HUES48 (cell line): ENCODE measurements around the gene ZFHX3.

Experiments
- H3K27ac ChIP-seq: one replicate; pipeline ENCODE4 v1.7.0; 2013; ENCODE audit warnings: low read depth, low read length, inconsistent platforms
- H3K27me3 ChIP-seq: 2 replicates; pipeline ENCODE4 v1.6.1; 2013; ENCODE audit warnings: mild to moderate bottlenecking, low read length; ENCODE audit not compliant: control insufficient read depth, insufficient read depth
- H3K36me3 ChIP-seq: 2 replicates; pipeline ENCODE4 v1.6.1; 2013; ENCODE audit warnings: low read length; ENCODE audit not compliant: control insufficient read depth, insufficient read depth
- H3K4me1 ChIP-seq: 2 replicates; pipeline ENCODE4 v1.6.1; 2013; ENCODE audit warnings: mild to moderate bottlenecking, low read length; ENCODE audit not compliant: control insufficient read depth, insufficient read depth
- H3K4me3 ChIP-seq: 2 replicates; pipeline ENCODE4 v1.5.1; 2013; ENCODE audit warnings: mild to moderate bottlenecking, low read depth, low read length
- H3K9ac ChIP-seq: 2 replicates; pipeline ENCODE4 v1.6.1; 2013; ENCODE audit warnings: mild to moderate bottlenecking, low read depth, low read length, moderate library complexity
- H3K9me3 ChIP-seq: 2 replicates; pipeline ENCODE4 v1.6.1; 2013; ENCODE audit warnings: low read length; ENCODE audit not compliant: control insufficient read depth, insufficient read depth

Gene ZFHX3

GRCh38 chr16:72937916-72938794 is 109.8 kb downstream of the ZFHX3 start:
- H3K4me3 ChIP-seq = no peak overlapping the region
- H3K27me3 ChIP-seq = no peaks in the 10 kb centered on the region
- H3K9ac ChIP-seq = no peak overlapping the region
- H3K36me3 ChIP-seq = no peaks in the 10 kb centered on the region
- H3K4me1 ChIP-seq = peaks cover 25% of the 10 kb centered on the region
- no peaks in the 10 kb centered on the region for H3K9me3 ChIP-seq
- H3K27ac ChIP-seq = no peak overlapping the region

GRCh38 chr16:72937360-72937759 is 110.6 kb downstream of the ZFHX3 start:
- Histone ChIP-seq H3K9me3 (no peaks in the 10 kb centered on the region), H3K27me3 (no peaks in the 10 kb centered on the region), H3K9ac (no peak overlapping the region), H3K36me3 (no peaks in the 10 kb centered on the region), H3K27ac (no peak overlapping the region), H3K4me1 (peaks cover 25% of the 10 kb centered on the region), H3K4me3 (no peak overlapping the region)

GRCh38 chr16:72936408-72936807 is 111.5 kb downstream of the ZFHX3 start:
- no peak overlapping the region for H3K9ac ChIP-seq
- H3K4me3 ChIP-seq = no peak overlapping the region
- no peaks in the 10 kb centered on the region for H3K27me3 ChIP-seq
- H3K4me1 ChIP-seq = peaks cover 35% of the 10 kb centered on the region
- no peaks in the 10 kb centered on the region for H3K36me3 ChIP-seq
- H3K9me3 ChIP-seq = no peaks in the 10 kb centered on the region
- H3K27ac ChIP-seq = no peak overlapping the region

GRCh38 chr16:72935896-72936295 is 112.0 kb downstream of the ZFHX3 start:
- Histone ChIP-seq H3K27me3 (no peaks in the 10 kb centered on the region), H3K4me1 (peaks cover 32% of the 10 kb centered on the region), H3K4me3 (no peak overlapping the region), H3K9me3 (no peaks in the 10 kb centered on the region), H3K9ac (no peak overlapping the region), H3K27ac (no peak overlapping the region), H3K36me3 (no peaks in the 10 kb centered on the region)

- Histone ChIP-seq H3K27me3 (no peaks in the 10 kb centered on the region), H3K4me3 (no peak overlapping the region), H3K9me3 (no peaks in the 10 kb centered on the region), H3K9ac (no peak overlapping the region), H3K36me3 (no peaks in the 10 kb centered on the region), H3K27ac (no peak overlapping the region), H3K4me1 (peaks cover 24% of the 10 kb centered on the region)
Observed at GRCh38 chr16:72934636-72935403, 113.1 kb downstream of the ZFHX3 start.

- H3K27me3 ChIP-seq = no peaks in the 10 kb centered on the region
- peaks cover 24% of the 10 kb centered on the region for H3K4me1 ChIP-seq
- no peak overlapping the region for H3K27ac ChIP-seq
- H3K36me3 ChIP-seq = no peaks in the 10 kb centered on the region
- H3K9me3 ChIP-seq = no peaks in the 10 kb centered on the region
- no peak overlapping the region for H3K4me3 ChIP-seq
- no peak overlapping the region for H3K9ac ChIP-seq
Observed at GRCh38 chr16:72932677-72933335, 115.1 kb downstream of the ZFHX3 start.

- peaks cover 21% of the 10 kb centered on the region for H3K4me1 ChIP-seq
- no peak overlapping the region for H3K27ac ChIP-seq
- H3K36me3 ChIP-seq = no peaks in the 10 kb centered on the region
- H3K4me3 ChIP-seq = no peak overlapping the region
- no peaks in the 10 kb centered on the region for H3K9me3 ChIP-seq
- no peaks in the 10 kb centered on the region for H3K27me3 ChIP-seq
- H3K9ac ChIP-seq = no peak overlapping the region
Observed at GRCh38 chr16:72932050-72932449, 115.9 kb downstream of the ZFHX3 start.

GRCh38 chr16:72930396-72930795 is 117.5 kb downstream of the ZFHX3 start:
- no peak overlapping the region for H3K27ac ChIP-seq
- no peak overlapping the region for H3K9ac ChIP-seq
- H3K27me3 ChIP-seq = no peaks in the 10 kb centered on the region
- peaks cover 9% of the 10 kb centered on the region for H3K4me1 ChIP-seq
- no peaks in the 10 kb centered on the region for H3K36me3 ChIP-seq
- no peaks in the 10 kb centered on the region for H3K9me3 ChIP-seq
- no peak overlapping the region for H3K4me3 ChIP-seq

- no peak overlapping the region for H3K9ac ChIP-seq
- no peaks in the 10 kb centered on the region for H3K36me3 ChIP-seq
- H3K27me3 ChIP-seq = no peaks in the 10 kb centered on the region
- H3K9me3 ChIP-seq = no peaks in the 10 kb centered on the region
- H3K4me3 ChIP-seq = no peak overlapping the region
- H3K27ac ChIP-seq = no peak overlapping the region
- H3K4me1 ChIP-seq = peaks cover 9% of the 10 kb centered on the region
Observed at GRCh38 chr16:72928090-72928981, 119.6 kb downstream of the ZFHX3 start.
